Testis (tissue), 5 donors: ENCODE data around the gene C1orf21. TPM values are rescaled to one million over a fixed set of nuclear protein-coding genes. Genes with fewer than 3 reads are reported as not detected.
"Not testable (repeated sequence)": the region's sequence is repeated elsewhere in the genome, so short reads cannot be mapped to it uniquely, and the experiment has no call there.

Experiments used
- DNase-seq: peaks from one replicate; pipeline ENCODE4 v3.0.0-alpha.2; 2019
- H3K27ac ChIP-seq, 2 donors: fragments of 200-600 bp; sonication (generic); one replicate each; pipeline ENCODE4 v1.5.1; 2019
- H3K27me3 ChIP-seq: fragments of 200-600 bp; sonication (generic); one replicate; pipeline ENCODE4 v1.5.1; 2019
- H3K36me3 ChIP-seq: fragments of 200-600 bp; sonication (generic); one replicate; pipeline ENCODE4 v1.5.1; 2017; ENCODE audit warnings: low read depth; ENCODE audit errors: missing control alignments
- H3K4me1 ChIP-seq: fragments of 200-600 bp; sonication (generic); one replicate; pipeline ENCODE4 v1.5.1; 2019
- H3K4me3 ChIP-seq, 2 donors: fragments of 200-600 bp; sonication (generic); one replicate each; pipeline ENCODE4 v1.5.1; 2017 to 2019
- H3K9me3 ChIP-seq: fragments of 200-600 bp; sonication (generic); one replicate; pipeline ENCODE4 v1.5.1; 2017
- CTCF ChIP-seq, 3 experiments: fragments of 450-650 bp in 2 of 3; fragments of 200-600 bp in 1 of 3; sonication (generic) in 1 of 3; IDR thresholded peaks; one replicate each; pipeline ENCODE4 v1.5.1; 2016 to 2019; ENCODE audit warnings: antibody characterized with exemption in 3 of 3, mild to moderate bottlenecking in 2 of 3, moderate library complexity in 1 of 3
- POLR2A ChIP-seq: fragments of 450-650 bp; IDR thresholded peaks from one replicate; pipeline ENCODE4 v1.6.1; 2017; ENCODE audit warnings: antibody characterized with exemption, mild to moderate bottlenecking, moderate library complexity
- WGBS, 2 donors: methylation state at CpG; one replicate each; pipeline ENCODE4 v1.1.5; 2018; 5-methylcytosine and 5-hydroxymethylcytosine counted together
- intact Hi-C: fragments of 100-400 bp; cut with DNase I; formaldehyde crosslinking; loops from one replicate; pipeline ENCODE4 v1.15.1; 2023; ENCODE audit warnings: low total_unique reads
- long read RNA-seq, 2 donors: transcript quantifications; one replicate each; lab custom pipeline, GENCODE V29; 2026
- polyA plus RNA-seq: library from polyadenylated mRNA; stranded (reverse); fragments of 350-450 nt; fragmentation: Illumina TruSeq; extraction: RNeasy Lipid Tissue Mini Kit (QIAGEN cat#74804); gene quantifications from one replicate; pipeline ENCODE4 v1.2.3, GENCODE V29; 2014; ENCODE audit warnings: low read depth, low replicate concordance; ENCODE audit not compliant: insufficient read depth
- total RNA-seq, 2 donors: library from RNA; depleted of rRNA; stranded (reverse); fragments of >200 nt; gene quantifications; one replicate each; pipeline ENCODE4 v1.2.3, GENCODE V29; 2016

The C1orf21 gene, protein sequence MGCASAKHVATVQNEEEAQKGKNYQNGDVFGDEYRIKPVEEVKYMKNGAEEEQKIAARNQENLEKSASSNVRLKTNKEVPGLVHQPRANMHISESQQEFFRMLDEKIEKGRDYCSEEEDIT
- total RNA-seq (10 to 100 TPM; 13.9 to 16.0 TPM), polyA plus RNA-seq (17.2 TPM)
- long read RNA-seq, donor 1, full-length matches to known transcripts, result 21 of 21 reads
- long read RNA-seq, donor 1, partial matches to known transcripts, result 0 of 21 reads
- long read RNA-seq, donor 1, other reads (novel, unspliced or antisense), result 0 of 21 reads
- long read RNA-seq, donor 2, full-length matches to known transcripts, result 19 of 19 reads
- long read RNA-seq, donor 2, partial matches to known transcripts, result 0 of 19 reads
- long read RNA-seq, donor 2, other reads (novel, unspliced or antisense), result 0 of 19 reads

DNA sequence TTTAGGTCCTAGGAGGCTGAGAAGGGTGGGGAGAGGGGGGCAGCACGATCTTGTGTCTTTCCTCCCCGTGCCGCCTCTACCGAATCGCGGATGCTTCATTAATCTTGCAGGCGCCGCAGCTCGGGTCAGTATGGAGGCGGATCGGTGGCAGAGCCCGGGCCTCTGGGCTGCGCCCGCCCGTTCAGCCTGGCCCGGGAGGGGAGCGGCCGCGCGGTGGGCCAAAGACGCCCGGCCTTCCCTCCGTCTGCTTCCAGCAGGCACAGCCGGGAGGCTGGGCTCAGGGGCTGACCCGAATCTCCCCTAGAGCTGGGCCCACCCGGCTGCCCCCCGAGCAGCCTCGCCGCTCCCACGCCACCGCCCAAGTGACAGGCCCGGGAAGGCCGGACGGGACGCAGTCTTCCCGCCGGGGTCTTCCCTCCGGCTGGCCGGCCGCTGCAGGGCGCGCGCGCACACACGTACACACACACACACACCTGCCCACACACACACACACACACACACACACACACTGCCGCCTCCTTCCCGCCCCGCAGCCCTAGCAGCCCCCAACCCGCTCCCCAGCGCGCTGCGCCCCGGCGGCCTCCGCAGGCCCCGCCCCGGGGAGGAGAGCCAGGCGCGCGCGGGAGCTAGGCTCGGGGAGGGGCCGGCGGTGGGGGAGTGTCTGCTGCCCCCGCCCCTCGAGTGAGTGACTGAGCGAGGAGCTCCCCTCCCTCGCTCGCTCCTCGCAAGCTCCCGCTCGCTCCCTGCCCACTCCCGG is at the start of gene C1orf21:
TSS of gene C1orf21 (plus strand) at position 718 of the 757 bp plus-strand sequence. CDS start 90,481 bp downstream, outside the sequence.
- TF ChIP-seq CTCF (IDR thresholded peaks at IDR 0.05) (no peak), POLR2A (peak; percentile 59)
- H3K36me3 ChIP-seq, result no peaks in the 10 kb centered on the region
- no peaks in the 10 kb centered on the region for H3K9me3 ChIP-seq
- H3K27ac ChIP-seq, result peak within 1 kb of the TSS; percentile 86
- 0% methylated on average over 1 to 57 of the region's 73 CpGs for WGBS, 2 donors
- no peaks in the 10 kb centered on the region for H3K27me3 ChIP-seq
- intact Hi-C loops, result no loop called here
- peak; percentile 94 for DNase-seq
- peak within 1 kb of the TSS; percentile 84 to 97 for H3K4me3 ChIP-seq
- peaks cover 12% of the 10 kb centered on the region for H3K4me1 ChIP-seq

GRCh38 chr1:184337865-184338264 is 49.0 kb upstream of the C1orf21 start:
- not testable (repeated sequence) for H3K9me3 ChIP-seq, DNase-seq
- 75 to 80% methylated on average over 1 of the region's 1 CpG for WGBS, 2 donors

DNA sequence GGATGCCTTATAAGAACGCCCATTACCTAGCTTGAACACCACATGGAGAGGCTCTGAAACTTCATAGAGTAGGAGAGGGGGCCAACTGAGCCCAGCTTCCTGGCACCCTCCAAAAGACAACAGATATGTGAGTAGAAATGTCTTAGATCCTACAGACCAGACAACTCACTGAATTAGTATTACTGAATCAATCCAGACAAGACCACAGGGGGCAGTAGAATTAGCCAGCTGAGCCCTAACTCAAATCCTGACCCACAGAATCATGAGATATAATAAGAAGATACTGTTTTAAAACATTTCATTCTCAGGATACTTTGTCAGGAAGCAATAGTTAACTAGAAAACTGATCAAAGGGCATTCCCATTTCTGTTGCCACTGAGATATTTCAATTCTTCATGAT is 45.8 kb upstream of the C1orf21 start:
- intact Hi-C loops, result no loop called here
- H3K9me3 ChIP-seq, result no peaks in the 10 kb centered on the region
- no peaks in the 10 kb centered on the region for H3K36me3 ChIP-seq
- H3K4me3 ChIP-seq, result no peak overlapping the region
- DNase-seq, result no peak
- H3K27me3 ChIP-seq, result no peaks in the 10 kb centered on the region
- no peak for TF ChIP-seq CTCF (IDR thresholded peaks at IDR 0.05)
- no peak for TF ChIP-seq POLR2A
- no peaks in the 10 kb centered on the region for H3K4me1 ChIP-seq
- H3K27ac ChIP-seq, result no peak overlapping the region
- whole genome bisulfite sequencing, 2 donors, result 75 to 100% methylated on average over 1 of the region's 1 CpG

More at GRCh38 chr1:184337865-184338264, 49.0 kb upstream of the C1orf21 start:
- H3K27me3 ChIP-seq, intact Hi-C loops, H3K27ac ChIP-seq, H3K4me1 ChIP-seq, H3K36me3 ChIP-seq, H3K4me3 ChIP-seq: not testable (repeated sequence)

DNA sequence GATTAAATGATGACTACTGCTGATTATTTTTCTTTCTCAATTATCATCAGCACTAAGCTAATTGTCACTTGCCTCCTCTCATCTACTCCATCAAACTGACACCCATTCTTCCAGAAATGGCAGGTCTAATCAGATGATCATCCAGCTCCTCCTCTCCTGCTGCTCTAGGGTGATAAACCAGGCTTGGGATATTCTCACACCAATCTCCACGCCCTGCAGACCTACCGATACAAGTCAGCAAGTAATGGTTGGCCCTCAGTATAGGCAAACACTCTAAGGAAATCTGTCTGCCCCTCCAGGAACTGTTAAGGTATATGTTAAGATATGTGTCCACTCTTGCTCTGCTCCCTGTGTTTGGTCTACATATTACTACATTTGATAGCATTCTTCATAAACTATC is 36.3 kb upstream of the C1orf21 start:
- intact Hi-C loops, result no loop called here
- WGBS, 2 donors, result 85 to 100% methylated on average over 2 of the region's 2 CpGs
- no peak for DNase-seq
- H3K27me3 ChIP-seq, result no peaks in the 10 kb centered on the region
- no peak overlapping the region for H3K27ac ChIP-seq
- H3K4me3 ChIP-seq, result no peak overlapping the region
- TF ChIP-seq POLR2A (no peak), CTCF (IDR thresholded peaks at IDR 0.05) (no peak)
- no peaks in the 10 kb centered on the region for H3K36me3 ChIP-seq
- no peaks in the 10 kb centered on the region for H3K4me1 ChIP-seq
- H3K9me3 ChIP-seq, result no peaks in the 10 kb centered on the region

DNA sequence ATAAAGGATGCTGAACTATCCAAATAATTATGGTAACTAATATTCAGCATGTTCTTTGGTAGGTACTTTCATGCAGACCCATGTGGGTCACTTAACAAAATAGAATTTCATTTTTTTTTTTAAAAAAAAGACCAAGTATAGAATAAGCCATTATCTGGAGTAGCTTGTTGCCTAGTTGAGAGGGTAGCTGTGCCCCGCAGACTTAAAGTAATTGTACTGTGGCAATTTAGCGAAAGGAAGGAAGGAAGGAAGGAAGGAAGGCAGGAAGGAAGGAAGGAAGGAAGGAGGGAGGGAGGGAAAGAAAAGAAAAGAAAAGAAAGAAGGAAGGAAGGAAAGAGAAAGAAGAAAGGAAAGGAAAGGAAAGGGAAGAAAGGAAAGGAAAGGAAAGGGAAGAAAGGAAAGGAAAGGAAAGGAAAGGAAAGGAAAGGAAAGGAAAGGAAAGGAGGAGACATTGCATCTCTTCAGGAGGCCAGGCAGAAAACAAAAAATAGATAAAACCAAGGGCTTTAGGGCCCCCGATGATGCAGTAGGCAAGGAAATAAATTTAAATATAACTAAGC is 35.3 kb upstream of the C1orf21 start:
- no peak overlapping the region for H3K27ac ChIP-seq
- H3K4me1 ChIP-seq, result no peaks in the 10 kb centered on the region
- intact Hi-C loops, result no loop called here
- no peaks in the 10 kb centered on the region for H3K27me3 ChIP-seq
- DNase-seq, result no peak
- H3K4me3 ChIP-seq, result no peak overlapping the region
- H3K9me3 ChIP-seq, result no peaks in the 10 kb centered on the region
- TF ChIP-seq CTCF (IDR thresholded peaks at IDR 0.05), result no peak
- TF ChIP-seq POLR2A, result no peak
- no peaks in the 10 kb centered on the region for H3K36me3 ChIP-seq
- WGBS, 2 donors, result 92 to 95% methylated on average over 3 of the region's 3 CpGs
